ENCODE data around the gene FTCDNL1.

FTCDNL1 gene

GRCh38 chr2:199775267-199775666 lies 75.7 kb downstream of the FTCDNL1 start:
- TF ChIP-seq ZFX (IDR thresholded peaks at IDR 0.05; ENCODE audit: borderline replicate concordance) = no peak
- TF ChIP-seq, protein P1, sequence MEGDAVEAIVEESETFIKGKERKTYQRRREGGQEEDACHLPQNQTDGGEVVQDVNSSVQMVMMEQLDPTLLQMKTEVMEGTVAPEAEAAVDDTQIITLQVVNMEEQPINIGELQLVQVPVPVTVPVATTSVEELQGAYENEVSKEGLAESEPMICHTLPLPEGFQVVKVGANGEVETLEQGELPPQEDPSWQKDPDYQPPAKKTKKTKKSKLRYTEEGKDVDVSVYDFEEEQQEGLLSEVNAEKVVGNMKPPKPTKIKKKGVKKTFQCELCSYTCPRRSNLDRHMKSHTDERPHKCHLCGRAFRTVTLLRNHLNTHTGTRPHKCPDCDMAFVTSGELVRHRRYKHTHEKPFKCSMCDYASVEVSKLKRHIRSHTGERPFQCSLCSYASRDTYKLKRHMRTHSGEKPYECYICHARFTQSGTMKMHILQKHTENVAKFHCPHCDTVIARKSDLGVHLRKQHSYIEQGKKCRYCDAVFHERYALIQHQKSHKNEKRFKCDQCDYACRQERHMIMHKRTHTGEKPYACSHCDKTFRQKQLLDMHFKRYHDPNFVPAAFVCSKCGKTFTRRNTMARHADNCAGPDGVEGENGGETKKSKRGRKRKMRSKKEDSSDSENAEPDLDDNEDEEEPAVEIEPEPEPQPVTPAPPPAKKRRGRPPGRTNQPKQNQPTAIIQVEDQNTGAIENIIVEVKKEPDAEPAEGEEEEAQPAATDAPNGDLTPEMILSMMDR (IDR thresholded peaks at IDR 0.05) = no peak
- H3K27ac ChIP-seq = no peak overlapping the region

- no peak for TF ChIP-seq ZFX (IDR thresholded peaks at IDR 0.05; ENCODE audit: borderline replicate concordance)
- TF ChIP-seq, protein P1 (IDR thresholded peaks at IDR 0.05) = no peak
- no peak overlapping the region for H3K27ac ChIP-seq
Measured at GRCh38 chr2:199772035-199772976, 78.7 kb downstream of the FTCDNL1 start.

- no peak overlapping the region for H3K27ac ChIP-seq
- TF ChIP-seq, protein P1 (IDR thresholded peaks at IDR 0.05) = no peak
- no peak for TF ChIP-seq ZFX (IDR thresholded peaks at IDR 0.05; ENCODE audit: borderline replicate concordance)
Measured at GRCh38 chr2:199770716-199771115, 80.3 kb downstream of the FTCDNL1 start.

DNA sequence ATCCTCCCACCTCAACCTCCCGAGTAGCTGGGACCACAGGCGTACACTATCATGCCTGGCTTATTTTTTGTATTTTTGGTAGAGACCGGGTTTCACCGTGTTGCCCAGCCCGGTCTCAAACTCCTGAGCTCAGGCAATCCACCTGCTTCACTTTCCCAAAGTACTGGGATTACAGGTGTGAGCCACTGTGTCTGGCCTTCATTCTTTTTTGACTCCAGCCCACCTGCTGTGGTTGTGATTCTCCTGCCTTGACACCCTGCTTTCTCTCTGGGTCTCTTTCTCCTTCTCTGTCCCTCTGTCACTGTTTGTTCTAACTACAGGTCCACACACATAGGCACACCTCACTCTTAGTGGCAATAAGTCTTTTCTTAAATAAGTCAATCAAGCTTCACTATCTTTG lies 85.3 kb downstream of the FTCDNL1 start:
- no peak overlapping the region for H3K27ac ChIP-seq
- TF ChIP-seq, protein P1 (IDR thresholded peaks at IDR 0.05) = no peak
- no peak for TF ChIP-seq ZFX (IDR thresholded peaks at IDR 0.05; ENCODE audit: borderline replicate concordance)

GRCh38 chr2:199764273-199764800 lies 86.7 kb downstream of the FTCDNL1 start:
- TF ChIP-seq, protein P1 (IDR thresholded peaks at IDR 0.05) = no peak
- TF ChIP-seq ZFX (IDR thresholded peaks at IDR 0.05; ENCODE audit: borderline replicate concordance) = no peak

DNA sequence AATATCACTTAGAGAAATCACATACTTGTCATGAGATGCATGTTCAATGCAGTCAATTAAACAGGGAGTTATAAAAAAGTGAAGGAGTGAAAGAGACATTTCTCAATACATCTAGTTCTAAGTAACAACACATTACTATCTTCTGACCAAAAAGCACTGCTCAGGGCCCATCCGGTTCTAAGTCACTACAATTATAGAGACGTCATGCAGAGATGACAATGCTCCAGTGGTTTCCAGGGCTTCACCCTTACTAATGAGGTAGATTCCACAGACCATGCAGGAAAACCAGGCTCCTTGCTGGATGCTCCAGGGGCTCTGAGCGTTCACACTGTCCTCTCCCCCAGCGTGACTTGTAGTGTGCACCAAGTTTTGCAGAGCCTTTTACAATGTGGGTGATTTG lies 88.0 kb downstream of the FTCDNL1 start:
- no peak overlapping the region for H3K27ac ChIP-seq
- no peak for TF ChIP-seq ZFX (IDR thresholded peaks at IDR 0.05; ENCODE audit: borderline replicate concordance)
- TF ChIP-seq, protein P1 (IDR thresholded peaks at IDR 0.05) = no peak

More at GRCh38 chr2:199764273-199764800, 86.7 kb downstream of the FTCDNL1 start:
- H3K27ac ChIP-seq = no peak overlapping the region

- no peak for TF ChIP-seq ZFX (IDR thresholded peaks at IDR 0.05; ENCODE audit: borderline replicate concordance)
- TF ChIP-seq, protein P1 (IDR thresholded peaks at IDR 0.05) = no peak
- H3K27ac ChIP-seq = no peak overlapping the region
Measured at GRCh38 chr2:199760574-199760973, 90.4 kb downstream of the FTCDNL1 start.

Measured in 22Rv1 (cell line).